Measurements from ENCODE around the gene RBM18.

RBM18 gene

DNA sequence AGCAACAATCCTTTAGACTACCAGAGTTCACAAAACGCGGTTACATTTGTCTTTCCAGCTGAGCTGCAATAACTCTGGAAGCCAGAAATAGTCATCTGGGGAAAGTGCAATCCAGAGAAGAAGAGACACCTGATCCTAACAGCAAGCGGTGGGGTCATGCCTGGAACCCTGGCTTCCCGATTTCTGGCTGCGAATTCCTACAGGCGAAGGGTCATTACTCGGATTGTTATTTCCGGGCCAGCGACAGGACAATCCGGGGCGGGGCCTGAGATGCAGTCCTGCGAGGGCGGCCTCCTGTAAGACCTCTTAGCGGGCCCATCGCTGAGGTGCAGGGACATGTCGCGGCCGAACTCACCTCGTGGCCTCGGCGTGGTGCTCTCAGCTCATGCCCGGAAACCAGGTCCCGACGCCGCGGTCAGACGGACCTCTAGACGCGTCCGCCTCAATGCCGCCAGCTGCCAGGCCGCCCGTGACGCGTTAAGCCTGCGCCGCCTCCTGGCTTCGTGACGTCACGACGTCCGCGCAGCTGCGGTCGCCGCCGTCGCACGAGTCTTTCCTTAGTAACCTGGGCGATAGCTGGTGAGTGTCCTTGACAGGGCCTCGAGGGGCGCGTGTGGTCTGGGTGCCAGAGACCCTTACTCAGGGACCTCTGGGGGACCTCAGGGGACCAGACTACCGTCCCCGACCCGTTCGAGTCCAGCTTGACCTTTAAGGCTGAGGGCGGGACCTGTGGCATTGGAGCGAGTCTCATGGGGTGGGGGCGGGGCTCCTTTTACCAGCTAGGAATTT is at the start of gene RBM18, which contains the start of gene MRRF:
RBM18 (minus strand) TSS at position 481 of the 789 bp plus-strand sequence. CDS start 3,348 bp downstream, outside the sequence.
MRRF (plus strand) TSS at position 523 of the 789 bp plus-strand sequence. CDS start 6,010 bp downstream, outside the sequence.
- DNase-seq (ENCODE audit: low read depth in 3 of 3) = peak; percentile 78 to 89 (median 81)

- DNase-seq (ENCODE audit: low read depth in 3 of 3) = no peak
Measured at GRCh38 chr9:122314165-122314564, 49.5 kb upstream of the RBM18 start.

DNA sequence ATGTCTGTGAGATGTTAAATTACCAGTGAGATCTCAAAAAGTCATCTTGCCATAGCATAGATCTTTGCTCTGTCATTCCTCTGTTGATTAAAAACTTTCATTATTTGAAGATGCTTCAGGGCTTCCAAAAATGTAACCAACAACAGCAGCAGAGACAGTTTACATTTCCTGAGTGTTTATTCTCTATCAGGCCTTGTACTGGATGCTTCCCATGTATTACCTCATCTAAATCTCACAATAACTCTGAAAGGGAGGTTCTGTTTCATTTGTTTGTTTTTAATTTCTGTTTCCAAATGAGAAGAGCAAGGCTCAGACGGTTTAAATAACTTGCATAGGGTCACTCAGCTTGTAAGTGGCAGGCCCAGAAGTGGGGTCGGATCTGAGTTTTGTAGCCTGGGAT is 45.2 kb upstream of the RBM18 start:
- no peak for DNase-seq (ENCODE audit: low read depth in 3 of 3)

GRCh38 chr9:122307925-122308324 is 43.3 kb upstream of the RBM18 start:
- no peak for DNase-seq (ENCODE audit: low read depth in 3 of 3)

DNA sequence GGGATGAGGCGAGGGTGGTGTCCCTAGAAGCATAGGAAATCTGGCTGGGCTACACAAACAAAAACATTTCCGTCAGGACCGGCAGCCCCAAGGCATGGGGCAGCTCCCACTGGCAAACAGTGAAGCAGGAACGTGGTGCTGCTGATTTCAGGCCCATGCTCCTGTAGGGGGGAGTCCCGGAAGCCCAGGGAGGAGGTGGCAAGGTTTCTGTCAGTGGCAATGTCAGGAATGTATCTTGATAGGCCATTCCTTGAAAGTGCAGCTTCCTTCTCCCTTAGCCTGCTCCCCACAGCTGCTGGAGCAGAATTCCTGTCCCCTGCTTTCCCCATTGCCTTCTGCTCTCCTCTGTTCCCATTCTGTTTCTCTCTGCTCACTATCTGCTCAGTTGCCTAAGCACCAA is 42.4 kb upstream of the RBM18 start:
- DNase-seq (ENCODE audit: low read depth in 3 of 3) = no peak

GRCh38 chr9:122302237-122303093 is 37.8 kb upstream of the RBM18 start:
- DNase-seq (ENCODE audit: low read depth in 3 of 3) = no peak

GRCh38 chr9:122297512-122297911 is 32.9 kb upstream of the RBM18 start:
- DNase-seq (ENCODE audit: low read depth in 3 of 3) = no peak

DNA sequence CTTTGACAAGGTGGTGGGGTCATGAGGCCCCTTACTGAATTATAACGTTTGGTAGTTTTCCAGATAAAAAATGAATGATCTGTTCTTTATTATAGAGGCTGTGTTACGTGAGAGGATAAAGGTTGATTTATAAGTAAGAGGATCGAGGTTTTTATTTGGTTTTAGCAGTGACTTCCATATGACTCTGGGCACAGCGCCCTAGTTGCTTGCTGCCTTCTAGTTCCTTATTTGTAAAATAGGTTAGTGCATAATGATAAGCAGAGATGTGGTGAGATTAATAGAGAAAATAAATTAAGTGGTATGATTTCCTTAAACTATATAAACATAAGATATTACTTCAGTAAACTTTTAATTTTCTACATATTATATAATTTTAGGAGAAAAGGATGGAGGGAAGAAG is 29.9 kb upstream of the RBM18 start:
- DNase-seq (ENCODE audit: low read depth in 3 of 3) = no peak

GRCh38 chr9:122291458-122291857 is 26.8 kb upstream of the RBM18 start:
- no peak for DNase-seq (ENCODE audit: low read depth in 3 of 3)

GRCh38 chr9:122287214-122287720 is 22.6 kb upstream of the RBM18 start:
- DNase-seq (ENCODE audit: low read depth in 3 of 3) = no peak

DNA sequence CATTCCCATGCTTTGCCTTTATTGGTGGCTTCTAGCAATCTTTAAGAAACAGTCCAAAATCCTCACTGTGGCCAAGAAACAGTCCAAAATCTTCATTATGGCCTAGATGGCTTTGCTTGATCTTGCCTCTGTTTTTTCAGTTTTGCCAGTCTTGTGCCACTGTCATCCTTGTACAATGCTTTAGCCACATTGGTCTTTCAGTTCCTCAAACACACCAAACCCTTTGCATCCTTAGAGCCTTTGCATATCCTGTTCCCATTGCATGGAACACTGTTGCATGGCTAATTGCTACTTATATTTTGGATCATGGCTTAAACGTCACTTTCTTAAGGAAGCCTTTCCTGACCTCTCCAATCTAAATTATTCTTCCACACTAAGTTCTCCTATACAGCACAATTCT is 22.1 kb upstream of the RBM18 start:
- DNase-seq (ENCODE audit: low read depth in 3 of 3) = no peak

DNA sequence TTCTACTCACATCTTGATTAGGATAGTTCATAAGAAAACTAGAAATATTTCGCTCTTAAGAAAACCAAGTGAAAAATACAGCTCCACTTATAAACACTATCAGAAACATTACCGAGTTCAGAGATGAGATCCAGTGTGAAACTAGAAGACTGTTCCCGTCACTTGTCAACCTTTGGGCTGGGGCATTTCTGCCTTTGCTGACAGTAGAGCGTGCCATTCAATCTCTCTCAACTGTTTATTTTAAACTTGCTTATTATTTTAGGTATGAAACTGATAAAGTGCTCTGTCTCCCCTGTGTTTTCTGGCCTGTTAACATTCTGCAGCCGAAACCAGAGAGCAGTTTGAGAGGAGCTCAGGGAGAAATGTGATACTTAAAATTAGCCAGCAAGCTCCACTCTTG is 16.7 kb upstream of the RBM18 start:
- no peak for DNase-seq (ENCODE audit: low read depth in 3 of 3)

DNA sequence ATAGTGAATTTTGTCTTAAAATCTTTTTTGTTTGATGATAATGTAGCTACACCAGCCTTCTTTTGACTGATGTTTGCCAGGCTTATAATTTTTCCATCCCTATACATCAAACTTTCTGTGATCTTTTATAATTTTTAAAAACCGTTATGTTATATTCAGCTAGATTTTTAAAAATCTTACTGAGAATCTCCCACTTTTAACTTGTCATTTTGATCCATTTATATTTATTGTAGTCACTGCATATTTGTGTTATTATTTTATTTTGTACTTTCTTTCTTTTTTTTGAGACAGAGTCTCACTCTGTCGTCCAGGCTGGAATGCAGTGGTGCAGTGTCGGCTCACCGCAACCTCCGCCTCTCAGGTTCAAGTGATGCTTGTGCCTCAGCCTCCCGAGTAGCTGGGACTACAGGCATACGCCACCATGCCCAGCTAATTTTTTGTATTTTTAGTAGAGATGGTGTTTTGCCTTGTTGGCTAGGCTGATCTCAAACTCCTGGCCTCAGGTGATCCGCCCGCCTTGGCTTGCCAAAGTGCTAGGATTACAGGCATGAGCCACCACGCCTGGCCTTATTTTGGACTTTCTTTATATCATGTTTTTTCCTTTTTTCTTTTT is 12.8 kb upstream of the RBM18 start:
- no peak for DNase-seq (ENCODE audit: low read depth in 3 of 3)

- no peak for DNase-seq (ENCODE audit: low read depth in 3 of 3)
Measured at GRCh38 chr9:122276096-122276495, 11.5 kb upstream of the RBM18 start.

DNA sequence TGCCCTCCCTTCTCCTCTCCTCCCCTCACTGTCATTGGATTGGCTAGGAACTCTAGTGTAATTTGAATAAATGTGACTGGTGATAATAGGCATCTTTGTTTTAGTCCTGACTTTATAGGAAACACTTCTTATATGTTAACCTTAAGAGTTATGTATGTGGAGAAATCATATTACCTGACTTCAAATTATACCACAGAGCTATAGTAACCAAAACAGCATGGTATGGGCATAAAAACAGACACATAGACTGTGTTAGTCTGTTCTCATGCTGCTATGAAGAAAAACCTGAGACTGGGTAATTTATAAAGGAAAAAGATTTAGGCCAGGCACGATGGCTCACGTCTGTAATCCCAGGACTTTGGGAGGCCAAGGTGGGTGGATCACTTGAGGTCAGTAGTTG is 9.4 kb upstream of the RBM18 start:
- no peak for DNase-seq (ENCODE audit: low read depth in 3 of 3)

GRCh38 chr9:122268041-122268814 is 3.6 kb upstream of the RBM18 start:
- no peak for DNase-seq (ENCODE audit: low read depth in 3 of 3)

- peak in 1 of 3 experiments; percentile 3 for DNase-seq (ENCODE audit: low read depth in 3 of 3)
Measured at GRCh38 chr9:122265149-122265915, 692 bp upstream of the RBM18 start.

DNA sequence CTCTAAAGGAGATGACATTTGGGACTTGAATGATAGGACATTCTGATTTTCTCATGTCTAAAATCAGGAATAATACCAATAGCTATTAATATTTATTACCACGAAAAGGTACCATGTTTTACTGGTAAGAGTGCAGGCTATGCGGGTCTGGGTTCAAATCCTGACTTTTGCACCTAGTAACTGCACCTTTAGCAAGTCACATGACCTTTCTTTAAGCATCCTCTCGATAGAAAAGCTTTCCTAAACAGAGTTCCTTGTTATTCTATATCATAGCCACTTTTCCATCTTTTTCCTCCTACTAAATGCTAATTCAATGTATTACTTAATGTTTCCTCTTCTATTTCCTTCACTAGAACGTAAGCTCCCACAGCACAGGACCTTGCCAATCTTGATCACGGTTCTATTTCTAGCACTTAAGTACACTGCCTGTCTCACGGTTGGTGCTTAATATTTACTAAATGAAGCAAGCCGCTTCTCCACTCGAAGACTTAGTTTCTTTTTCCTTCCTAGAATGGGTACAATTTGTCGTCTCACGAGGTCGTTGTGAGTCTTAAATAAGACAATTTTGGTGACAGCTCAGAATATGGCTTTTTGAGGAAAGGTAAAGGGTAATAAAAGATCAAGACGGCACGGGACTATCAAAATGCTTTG is 816 bp downstream of the RBM18 start:
- DNase-seq (ENCODE audit: low read depth in 3 of 3) = no peak

DNA sequence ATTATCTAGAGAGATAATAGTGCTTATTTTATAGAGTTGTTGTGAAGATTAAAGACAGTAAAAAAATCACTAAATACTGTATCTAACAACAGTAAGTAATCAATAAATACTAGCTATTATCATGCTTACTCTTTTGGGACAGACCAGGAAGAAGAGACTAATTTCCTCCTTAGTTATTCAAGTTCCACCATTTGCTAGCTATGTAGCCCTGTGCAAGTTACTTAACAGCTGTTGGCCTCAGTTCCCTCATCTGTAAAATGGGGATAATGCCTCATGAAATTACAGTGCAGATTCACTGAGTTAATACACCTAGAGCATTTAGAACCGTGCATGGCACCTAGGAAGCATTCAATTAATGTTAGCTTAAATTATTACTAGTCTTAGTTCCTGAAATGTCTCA is 2.6 kb downstream of the RBM18 start:
- no peak for DNase-seq (ENCODE audit: low read depth in 3 of 3)

DNA sequence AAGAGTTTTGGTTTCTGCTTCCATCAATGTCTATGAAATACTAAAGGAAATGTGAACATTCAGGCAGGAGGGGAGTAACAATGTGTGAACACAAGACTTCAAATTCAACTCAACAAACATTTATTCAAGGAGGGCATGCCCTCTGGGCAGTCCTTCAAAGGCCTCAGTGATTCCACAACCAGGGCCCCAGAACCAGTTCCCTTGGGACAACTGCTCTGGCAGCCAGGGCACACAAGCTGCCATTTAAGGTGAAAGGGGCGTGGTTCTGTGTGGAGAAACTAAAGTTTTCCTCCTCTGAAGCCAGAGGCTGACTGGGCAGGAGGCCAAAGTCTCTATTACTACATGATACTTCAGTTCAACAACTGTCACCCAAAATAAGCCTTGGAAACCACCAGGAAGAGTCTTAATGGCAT is 3.2 kb downstream of the RBM18 start:
- no peak for DNase-seq (ENCODE audit: low read depth in 3 of 3)

All from stimulated activated CD4-positive, alpha-beta T cell treated with anti-CD3 and anti-CD28 coated beads, TNF-alpha, amount 100 ng/mL, for 24 hours (primary cell).